Measurements from ENCODE around the gene PNMA5.
"Not testable (repeated sequence)": the region's sequence is repeated elsewhere in the genome, so short reads cannot be mapped to it uniquely, and the experiment has no call there.

Gene PNMA5

DNA sequence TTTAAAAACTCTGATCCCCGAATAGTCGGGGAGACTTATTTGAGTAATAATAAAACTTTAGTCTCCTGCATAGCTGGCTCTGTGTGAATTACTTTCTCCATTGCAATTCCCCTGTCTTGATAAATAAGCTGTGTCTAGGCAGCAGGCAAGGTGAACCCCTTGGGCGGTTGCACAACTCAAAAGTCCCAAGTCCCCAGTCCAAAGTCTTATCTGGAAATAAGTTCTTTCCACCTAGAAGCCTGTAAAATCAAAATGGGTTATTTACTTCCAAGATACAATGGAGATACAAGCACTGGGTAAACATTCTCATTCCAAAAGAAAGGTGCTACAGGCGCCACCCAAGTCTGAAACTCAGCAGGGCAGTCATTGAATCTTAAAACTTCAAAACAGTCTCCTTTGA lies 10.1 kb upstream of the PNMA5 start:
- H3K4me1 ChIP-seq (ENCODE audit: control insufficient read depth, insufficient read depth, low read length, poor library complexity, severe bottlenecking): no peaks in the 10 kb centered on the region
- H3K4me3 ChIP-seq (ENCODE audit: insufficient read depth, low read depth, low read length, poor library complexity, severe bottlenecking): no peak overlapping the region
- no peak overlapping the region for H3K27ac ChIP-seq (ENCODE audit: insufficient read depth, low read length, poor library complexity, severe bottlenecking)
- no peak for DNase-seq
- no peaks in the 10 kb centered on the region for H3K27me3 ChIP-seq (replicated peaks; ENCODE audit: control insufficient read depth, insufficient read depth, low read length, poor library complexity, severe bottlenecking)
- H3K36me3 ChIP-seq (ENCODE audit: control insufficient read depth, insufficient read depth, low read length): no peaks in the 10 kb centered on the region
- no peaks in the 10 kb centered on the region for H3K9me3 ChIP-seq (ENCODE audit: control insufficient read depth, low read length)

DNA sequence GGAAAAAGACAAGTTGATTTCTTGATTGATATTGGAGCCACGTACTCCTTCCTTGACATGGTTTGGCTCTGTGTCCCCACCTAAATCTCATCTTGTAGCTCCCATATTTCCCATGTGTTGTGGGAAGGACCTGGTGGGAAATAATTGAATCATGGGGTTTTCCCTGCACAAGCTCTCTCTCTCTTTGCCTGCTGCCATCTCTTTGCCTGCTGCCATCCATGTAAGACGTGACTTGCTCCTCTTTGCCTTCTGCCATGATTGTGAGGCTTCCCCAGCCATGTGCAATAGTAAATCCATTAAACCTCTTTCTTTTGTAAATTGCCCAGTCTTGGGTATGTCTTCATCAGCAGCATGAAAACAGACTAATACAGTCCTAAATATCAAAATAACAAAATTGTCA lies 8.3 kb upstream of the PNMA5 start:
- not testable (repeated sequence) for H3K9me3 ChIP-seq (ENCODE audit: control insufficient read depth, low read length); H3K36me3 ChIP-seq (ENCODE audit: control insufficient read depth, insufficient read depth, low read length); H3K27ac ChIP-seq (ENCODE audit: insufficient read depth, low read length, poor library complexity, severe bottlenecking); H3K4me1 ChIP-seq (ENCODE audit: control insufficient read depth, insufficient read depth, low read length, poor library complexity, severe bottlenecking); H3K4me3 ChIP-seq (ENCODE audit: insufficient read depth, low read depth, low read length, poor library complexity, severe bottlenecking); H3K27me3 ChIP-seq (replicated peaks; ENCODE audit: control insufficient read depth, insufficient read depth, low read length, poor library complexity, severe bottlenecking); DNase-seq

DNA sequence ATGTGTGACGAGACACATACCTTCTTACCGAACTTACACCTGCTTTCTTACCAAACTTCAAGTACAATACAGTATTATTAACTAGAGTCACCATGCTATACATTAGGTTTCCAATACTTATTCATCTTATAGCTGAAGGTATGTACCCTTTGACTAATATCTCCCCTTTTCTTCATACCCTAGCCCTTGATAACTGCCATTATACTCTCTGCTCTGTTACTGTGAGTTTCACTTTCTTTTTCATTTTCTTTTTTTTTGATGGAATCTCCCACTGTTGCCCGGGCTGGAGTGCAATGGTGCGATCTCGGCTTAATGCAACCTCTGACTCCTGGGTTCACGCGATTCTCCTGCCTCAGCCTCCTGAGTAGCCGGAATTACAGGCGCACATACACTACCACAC lies 3.4 kb upstream of the PNMA5 start:
- Histone ChIP-seq H3K9me3 (ENCODE audit: control insufficient read depth, low read length) (no peaks in the 10 kb centered on the region), H3K27me3 (replicated peaks; ENCODE audit: control insufficient read depth, insufficient read depth, low read length, poor library complexity, severe bottlenecking) (no peaks in the 10 kb centered on the region)
- DNase-seq: no peak

DNA sequence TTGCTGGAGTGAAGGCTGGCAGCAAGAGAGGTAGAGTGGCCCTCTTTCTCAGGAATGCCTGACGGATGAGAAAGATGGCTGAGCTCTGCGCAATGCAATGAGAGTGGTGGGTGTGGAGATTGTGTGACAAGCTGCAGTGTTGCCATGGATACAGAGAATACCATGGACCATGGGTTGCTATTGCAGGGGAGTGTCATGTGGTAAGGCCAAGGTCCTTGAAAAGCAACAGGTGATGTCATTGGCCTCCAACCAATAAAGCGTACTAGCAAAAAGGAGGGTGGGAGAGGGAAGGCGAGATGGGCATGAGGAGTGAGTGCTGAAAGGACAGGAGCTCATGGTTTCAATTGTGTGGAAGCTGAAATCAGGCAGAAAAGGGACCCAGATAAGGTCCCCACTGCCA lies 1.8 kb downstream of the PNMA5 start:
- no peaks in the 10 kb centered on the region for H3K9me3 ChIP-seq (ENCODE audit: control insufficient read depth, low read length)
- H3K4me3 ChIP-seq (ENCODE audit: insufficient read depth, low read depth, low read length, poor library complexity, severe bottlenecking): no peak overlapping the region
- H3K27me3 ChIP-seq (replicated peaks; ENCODE audit: control insufficient read depth, insufficient read depth, low read length, poor library complexity, severe bottlenecking): no peaks in the 10 kb centered on the region
- DNase-seq: no peak
- H3K4me1 ChIP-seq (ENCODE audit: control insufficient read depth, insufficient read depth, low read length, poor library complexity, severe bottlenecking): no peaks in the 10 kb centered on the region
- no peaks in the 10 kb centered on the region for H3K36me3 ChIP-seq (ENCODE audit: control insufficient read depth, insufficient read depth, low read length)
- no peak overlapping the region for H3K27ac ChIP-seq (ENCODE audit: insufficient read depth, low read length, poor library complexity, severe bottlenecking)

More for the DNA sequence above, 3.4 kb upstream of the PNMA5 start:
- no peaks in the 10 kb centered on the region for H3K36me3 ChIP-seq (ENCODE audit: control insufficient read depth, insufficient read depth, low read length)
- H3K4me1 ChIP-seq (ENCODE audit: control insufficient read depth, insufficient read depth, low read length, poor library complexity, severe bottlenecking): no peaks in the 10 kb centered on the region
- no peak overlapping the region for H3K27ac ChIP-seq (ENCODE audit: insufficient read depth, low read length, poor library complexity, severe bottlenecking)
- H3K4me3 ChIP-seq (ENCODE audit: insufficient read depth, low read depth, low read length, poor library complexity, severe bottlenecking): no peak overlapping the region

DNA sequence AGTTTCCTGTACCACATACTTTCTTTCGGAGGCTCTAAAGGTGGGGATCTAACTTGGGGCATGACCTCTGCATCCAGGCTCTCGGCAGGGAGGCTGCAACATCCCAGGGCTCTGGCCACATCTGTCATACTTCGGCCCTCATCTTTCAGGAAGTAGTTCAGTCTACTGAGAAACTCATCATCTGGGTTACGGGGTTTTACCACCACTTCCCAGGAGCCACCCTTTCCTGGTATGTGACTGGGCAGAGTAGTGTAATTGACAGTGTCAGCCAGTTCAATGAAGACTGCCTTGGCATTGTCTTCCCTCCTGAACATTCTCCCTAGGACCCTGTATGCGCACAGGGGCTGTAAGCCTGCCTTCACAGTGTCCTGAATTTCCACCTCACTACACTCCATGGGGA lies 2.8 kb downstream of the PNMA5 start:
- DNase-seq: no peak
- no peaks in the 10 kb centered on the region for H3K27me3 ChIP-seq (replicated peaks; ENCODE audit: control insufficient read depth, insufficient read depth, low read length, poor library complexity, severe bottlenecking)
- H3K27ac ChIP-seq (ENCODE audit: insufficient read depth, low read length, poor library complexity, severe bottlenecking): no peak overlapping the region
- no peaks in the 10 kb centered on the region for H3K4me1 ChIP-seq (ENCODE audit: control insufficient read depth, insufficient read depth, low read length, poor library complexity, severe bottlenecking)
- no peak overlapping the region for H3K4me3 ChIP-seq (ENCODE audit: insufficient read depth, low read depth, low read length, poor library complexity, severe bottlenecking)
- H3K9me3 ChIP-seq (ENCODE audit: control insufficient read depth, low read length): no peaks in the 10 kb centered on the region
- no peaks in the 10 kb centered on the region for H3K36me3 ChIP-seq (ENCODE audit: control insufficient read depth, insufficient read depth, low read length)

DNA sequence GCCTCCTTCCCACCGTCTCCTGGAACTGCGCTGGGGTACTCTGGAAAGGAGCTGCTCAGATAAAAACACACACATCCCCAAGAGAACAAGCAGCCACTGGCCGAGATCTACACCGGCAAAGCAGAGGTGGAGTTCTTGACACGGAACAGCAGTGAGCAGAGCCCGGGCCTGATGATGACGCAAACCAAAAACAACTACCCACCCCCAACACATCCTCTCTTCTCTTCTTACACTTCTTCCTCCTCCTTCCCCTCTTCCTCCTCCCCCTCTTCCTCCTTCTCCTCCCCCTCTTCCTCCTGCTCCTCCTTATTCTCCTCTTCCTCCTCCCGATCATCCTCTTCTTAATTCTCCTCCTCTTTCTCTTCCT lies 4.6 kb downstream of the PNMA5 start:
- H3K27ac ChIP-seq (ENCODE audit: insufficient read depth, low read length, poor library complexity, severe bottlenecking): no peak overlapping the region
- H3K36me3 ChIP-seq (ENCODE audit: control insufficient read depth, insufficient read depth, low read length): no peaks in the 10 kb centered on the region
- DNase-seq: no peak
- no peaks in the 10 kb centered on the region for H3K4me1 ChIP-seq (ENCODE audit: control insufficient read depth, insufficient read depth, low read length, poor library complexity, severe bottlenecking)
- H3K4me3 ChIP-seq (ENCODE audit: insufficient read depth, low read depth, low read length, poor library complexity, severe bottlenecking): no peak overlapping the region
- no peaks in the 10 kb centered on the region for H3K9me3 ChIP-seq (ENCODE audit: control insufficient read depth, low read length)
- no peaks in the 10 kb centered on the region for H3K27me3 ChIP-seq (replicated peaks; ENCODE audit: control insufficient read depth, insufficient read depth, low read length, poor library complexity, severe bottlenecking)

DNA sequence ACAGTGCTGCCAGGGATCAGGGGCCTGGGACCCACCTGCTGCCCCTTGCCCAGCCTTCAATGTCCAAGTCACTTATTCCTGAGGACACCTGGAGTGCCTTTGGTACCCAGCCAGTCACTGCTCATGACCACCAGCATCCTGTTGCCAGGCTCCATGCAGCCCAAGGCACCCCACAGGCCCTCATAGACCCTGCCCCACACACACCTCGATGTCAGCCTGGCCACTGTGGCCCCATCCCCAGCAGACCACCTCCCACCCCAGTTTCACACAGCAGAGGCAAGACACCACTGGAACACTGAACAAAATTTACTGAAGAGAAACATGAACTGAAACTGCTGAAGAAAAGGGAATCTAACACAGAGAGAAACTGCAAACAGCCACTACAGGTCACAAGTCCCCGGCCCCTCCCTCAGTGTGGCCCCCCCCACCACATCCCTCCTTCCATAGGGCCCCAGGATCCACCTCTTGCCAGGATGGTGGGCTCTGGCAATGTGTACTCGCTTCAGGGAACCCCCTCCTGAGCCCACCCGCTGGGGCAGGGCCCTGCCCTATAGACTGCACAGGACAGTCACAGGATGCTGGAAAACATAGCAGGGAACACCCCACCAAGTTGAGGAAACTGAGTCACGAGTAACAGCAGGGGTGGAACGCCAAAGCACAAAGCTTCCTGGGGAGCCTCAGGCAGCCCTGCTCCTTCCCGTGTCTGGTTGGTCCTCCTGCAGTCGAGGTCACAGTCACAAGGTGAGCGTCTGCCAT lies 5.2 kb downstream of the PNMA5 start:
- Histone ChIP-seq H3K9me3 (ENCODE audit: control insufficient read depth, low read length) (no peaks in the 10 kb centered on the region), H3K36me3 (ENCODE audit: control insufficient read depth, insufficient read depth, low read length) (no peaks in the 10 kb centered on the region), H3K27me3 (replicated peaks; ENCODE audit: control insufficient read depth, insufficient read depth, low read length, poor library complexity, severe bottlenecking) (no peaks in the 10 kb centered on the region), H3K4me1 (ENCODE audit: control insufficient read depth, insufficient read depth, low read length, poor library complexity, severe bottlenecking) (no peaks in the 10 kb centered on the region), H3K4me3 (ENCODE audit: insufficient read depth, low read depth, low read length, poor library complexity, severe bottlenecking) (no peak overlapping the region), H3K27ac (ENCODE audit: insufficient read depth, low read length, poor library complexity, severe bottlenecking) (no peak overlapping the region)
- DNase-seq: no peak

DNA sequence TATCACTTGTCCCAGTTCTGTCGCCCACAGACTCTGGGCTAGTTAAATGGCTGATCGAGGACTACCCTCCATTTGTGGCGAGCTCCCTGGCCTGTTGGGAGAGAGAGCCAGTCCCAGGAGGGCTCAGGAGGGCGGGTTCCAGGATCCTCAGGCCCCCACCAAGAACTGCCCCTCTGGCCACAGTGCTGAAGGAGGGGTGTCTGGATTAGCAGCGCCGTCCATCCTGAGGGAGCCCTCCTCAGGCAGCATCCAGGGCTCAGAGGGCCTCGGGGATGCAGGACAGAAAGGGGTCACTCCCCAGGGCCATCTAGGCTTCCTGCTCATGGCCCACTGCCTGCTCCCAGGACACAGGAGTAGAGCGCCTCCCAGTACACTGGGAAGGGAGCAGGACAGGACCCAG lies 6.1 kb downstream of the PNMA5 start:
- no peak for DNase-seq
- H3K27ac ChIP-seq (ENCODE audit: insufficient read depth, low read length, poor library complexity, severe bottlenecking): no peak overlapping the region
- no peaks in the 10 kb centered on the region for H3K36me3 ChIP-seq (ENCODE audit: control insufficient read depth, insufficient read depth, low read length)
- no peaks in the 10 kb centered on the region for H3K27me3 ChIP-seq (replicated peaks; ENCODE audit: control insufficient read depth, insufficient read depth, low read length, poor library complexity, severe bottlenecking)
- no peaks in the 10 kb centered on the region for H3K9me3 ChIP-seq (ENCODE audit: control insufficient read depth, low read length)
- H3K4me3 ChIP-seq (ENCODE audit: insufficient read depth, low read depth, low read length, poor library complexity, severe bottlenecking): no peak overlapping the region
- H3K4me1 ChIP-seq (ENCODE audit: control insufficient read depth, insufficient read depth, low read length, poor library complexity, severe bottlenecking): no peaks in the 10 kb centered on the region

DNA sequence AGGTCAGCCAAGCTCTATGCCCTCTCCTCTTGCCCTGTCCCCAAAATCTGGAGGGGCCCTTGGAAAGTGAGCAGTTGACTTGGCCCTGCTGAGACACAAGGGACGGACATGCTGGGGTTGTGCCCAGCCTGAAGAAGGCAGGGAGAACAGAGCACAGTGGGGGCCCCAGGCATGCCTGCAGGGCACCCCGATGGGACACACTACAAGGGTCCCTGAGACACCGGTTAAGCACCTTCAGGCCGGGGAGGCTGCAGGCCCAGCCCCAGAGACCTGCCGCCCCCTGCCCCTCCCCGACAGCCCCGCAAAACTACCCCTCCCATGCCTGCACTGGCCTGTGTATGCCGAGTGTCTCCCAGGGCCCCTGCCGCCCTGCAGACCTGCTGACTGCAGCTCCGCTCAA lies 6.8 kb downstream of the PNMA5 start:
- H3K36me3 ChIP-seq (ENCODE audit: control insufficient read depth, insufficient read depth, low read length); DNase-seq; H3K27me3 ChIP-seq (replicated peaks; ENCODE audit: control insufficient read depth, insufficient read depth, low read length, poor library complexity, severe bottlenecking); H3K4me3 ChIP-seq (ENCODE audit: insufficient read depth, low read depth, low read length, poor library complexity, severe bottlenecking); H3K27ac ChIP-seq (ENCODE audit: insufficient read depth, low read length, poor library complexity, severe bottlenecking); H3K9me3 ChIP-seq (ENCODE audit: control insufficient read depth, low read length); H3K4me1 ChIP-seq (ENCODE audit: control insufficient read depth, insufficient read depth, low read length, poor library complexity, severe bottlenecking): not testable (repeated sequence)

DNA sequence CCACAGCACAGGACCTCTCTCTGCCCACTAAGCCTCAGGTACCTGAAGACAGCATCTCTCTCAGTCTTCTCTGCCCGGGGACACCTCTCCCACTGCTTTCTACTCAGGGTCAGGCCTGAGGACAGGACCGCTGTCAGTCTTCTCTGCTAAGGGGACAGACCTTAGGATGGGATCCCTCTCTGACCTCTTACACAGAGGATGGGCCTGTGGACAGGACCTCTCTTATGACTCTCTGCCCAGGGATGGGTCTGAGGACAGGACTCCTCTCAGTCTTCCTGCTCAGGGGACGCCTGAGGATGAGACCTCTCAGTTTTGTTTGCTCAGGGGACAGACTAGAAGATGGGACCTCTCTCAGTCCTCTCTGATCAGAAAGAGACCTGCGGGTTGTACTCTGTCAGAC lies 8.5 kb downstream of the PNMA5 start:
- H3K27me3 ChIP-seq (replicated peaks; ENCODE audit: control insufficient read depth, insufficient read depth, low read length, poor library complexity, severe bottlenecking): not testable (repeated sequence)

More for the DNA sequence above, 8.5 kb downstream of the PNMA5 start:
- not testable (repeated sequence) for DNase-seq; H3K36me3 ChIP-seq (ENCODE audit: control insufficient read depth, insufficient read depth, low read length); H3K27ac ChIP-seq (ENCODE audit: insufficient read depth, low read length, poor library complexity, severe bottlenecking); H3K4me3 ChIP-seq (ENCODE audit: insufficient read depth, low read depth, low read length, poor library complexity, severe bottlenecking); H3K4me1 ChIP-seq (ENCODE audit: control insufficient read depth, insufficient read depth, low read length, poor library complexity, severe bottlenecking); H3K9me3 ChIP-seq (ENCODE audit: control insufficient read depth, low read length)

All from effector memory CD4-positive, alpha-beta T cell (primary cell).